Activated CD4-positive, alpha-beta memory T cell treated with anti-CD3 and anti-CD28 coated beads, Interleukin-2, amount 10 ng/mL, durations not matched to agents 7 days and 5 days (primary cell): ENCODE data around the gene SFMBT2. TPM values are rescaled to one million over a fixed set of nuclear protein-coding genes. Genes with fewer than 3 reads are reported as not detected.
A peak's percentile ranks its signal among the peaks of the same experiment; 100 is the strongest.
"Not testable (repeated sequence)": the region's sequence is repeated elsewhere in the genome, so short reads cannot be mapped to it uniquely, and the experiment has no call there.

Experiments used
- CTCF ChIA-PET: fragments of 350-600 bp; sonication (Branson Sonifier 250); formaldehyde crosslinking; loops from one replicate; lab custom pipeline; 2021; ENCODE audit warnings: antibody characterized with exemption, inconsistent platforms; lab: Charles Lee
- POLR2A ChIA-PET: fragments of 350-600 bp; sonication (Branson Sonifier 250); formaldehyde crosslinking; loops from one replicate; lab custom pipeline; 2021; ENCODE audit warnings: antibody characterized with exemption; lab: Charles Lee
- DNase-seq: peaks from one replicate; pipeline ENCODE4 v3.0.0-alpha.2; 2020
- H3K27ac Mint-ChIP-seq: one replicate; pipeline ENCODE4 v1.8.0; 2021; ENCODE audit warnings: mild to moderate bottlenecking, mixed read lengths
- H3K27me3 Mint-ChIP-seq: one replicate; pipeline ENCODE4 v1.8.0; 2021; ENCODE audit warnings: mixed read lengths
- H3K36me3 Mint-ChIP-seq: one replicate; pipeline ENCODE4 v1.8.0; 2021; ENCODE audit warnings: low read depth, mixed read lengths
- H3K4me1 Mint-ChIP-seq: one replicate; pipeline ENCODE4 v1.8.0; 2021; ENCODE audit warnings: mixed read lengths
- H3K4me3 Mint-ChIP-seq: one replicate; pipeline ENCODE4 v1.8.0; 2021; ENCODE audit warnings: mild to moderate bottlenecking, mixed read lengths
- H3K9me3 Mint-ChIP-seq: one replicate; pipeline ENCODE4 v1.8.0; 2021; ENCODE audit warnings: mixed read lengths
- total RNA-seq, 2 experiments: library from RNA; stranded (reverse); gene quantifications; one replicate each; pipeline ENCODE4 v1.2.3, GENCODE V29; 2021

The SFMBT2 gene
- total RNA-seq, 2 experiments from 2014 or later: 25.8 to 27.0 TPM

- peaks cover 53% of the 10 kb centered on the region for H3K36me3 Mint-ChIP-seq
- H3K27ac Mint-ChIP-seq: no peak overlapping the region
- H3K9me3 Mint-ChIP-seq: peaks cover 11% of the 10 kb centered on the region
- no peaks in the 10 kb centered on the region for H3K27me3 Mint-ChIP-seq
- no peak for DNase-seq
- no peaks in the 10 kb centered on the region for H3K4me1 Mint-ChIP-seq
- CTCF ChIA-PET: no interaction called here
- POLR2A ChIA-PET: interaction anchor here (1.4 kb wide), 1 partner anchor 19 kb away, joined by 4 read pairs; no protein-coding TSS in a partner anchor
- no peak overlapping the region for H3K4me3 Mint-ChIP-seq
Observed at GRCh38 chr10:7225133-7225532, 185.7 kb downstream of the SFMBT2 start.

- Mint-ChIP-seq H3K9me3 (peaks cover 3% of the 10 kb centered on the region), H3K36me3 (peaks cover 43% of the 10 kb centered on the region), H3K4me1 (no peaks in the 10 kb centered on the region), H3K27me3 (no peaks in the 10 kb centered on the region), H3K4me3 (no peak overlapping the region), H3K27ac (no peak overlapping the region)
- DNase-seq: no peak
- CTCF ChIA-PET: interaction anchor here (1.3 kb wide), 2 partner anchors 14 to 299 kb away, joined by 3 read pairs; no protein-coding TSS in a partner anchor
- POLR2A ChIA-PET: no interaction called here
Observed at GRCh38 chr10:7218968-7219367, 191.9 kb downstream of the SFMBT2 start.

- H3K27me3 Mint-ChIP-seq, H3K27ac Mint-ChIP-seq, POLR2A ChIA-PET, H3K4me3 Mint-ChIP-seq, CTCF ChIA-PET, H3K4me1 Mint-ChIP-seq, H3K9me3 Mint-ChIP-seq, DNase-seq: not testable (repeated sequence)
- H3K36me3 Mint-ChIP-seq: peaks cover 37% of the 10 kb centered on the region
Observed at GRCh38 chr10:7212696-7213095, 198.1 kb downstream of the SFMBT2 start.

GRCh38 chr10:7211857-7212577 lies 198.8 kb downstream of the SFMBT2 start:
- Mint-ChIP-seq H3K4me1 (peaks cover 2% of the 10 kb centered on the region), H3K36me3 (peaks cover 33% of the 10 kb centered on the region), H3K27me3 (no peaks in the 10 kb centered on the region), H3K9me3 (no peaks in the 10 kb centered on the region), H3K4me3 (no peak overlapping the region), H3K27ac (no peak overlapping the region)
- ChIA-PET CTCF (no interaction called here), POLR2A (no interaction called here)
- DNase-seq: no peak

- peaks cover 31% of the 10 kb centered on the region for H3K36me3 Mint-ChIP-seq
- CTCF ChIA-PET: no interaction called here
- POLR2A ChIA-PET: no interaction called here
- H3K27me3 Mint-ChIP-seq: no peaks in the 10 kb centered on the region
- no peaks in the 10 kb centered on the region for H3K9me3 Mint-ChIP-seq
- no peak overlapping the region for H3K4me3 Mint-ChIP-seq
- H3K4me1 Mint-ChIP-seq: peaks cover 2% of the 10 kb centered on the region
- DNase-seq: no peak
- no peak overlapping the region for H3K27ac Mint-ChIP-seq
Observed at GRCh38 chr10:7210516-7210915, 200.3 kb downstream of the SFMBT2 start.

- no peak overlapping the region for H3K4me3 Mint-ChIP-seq
- H3K27ac Mint-ChIP-seq: no peak overlapping the region
- H3K36me3 Mint-ChIP-seq: peaks cover 32% of the 10 kb centered on the region
- ChIA-PET CTCF (no interaction called here), POLR2A (interaction anchor here (0.8 kb wide), 1 partner anchor 18 kb away, joined by 3 read pairs; no protein-coding TSS in a partner anchor)
- H3K27me3 Mint-ChIP-seq: no peaks in the 10 kb centered on the region
- DNase-seq: no peak
- H3K9me3 Mint-ChIP-seq: no peaks in the 10 kb centered on the region
- peaks cover 2% of the 10 kb centered on the region for H3K4me1 Mint-ChIP-seq
Observed at GRCh38 chr10:7209458-7209857, 201.4 kb downstream of the SFMBT2 start.

GRCh38 chr10:7206412-7207100 lies 204.3 kb downstream of the SFMBT2 start:
- DNase-seq: no peak
- no peaks in the 10 kb centered on the region for H3K9me3 Mint-ChIP-seq
- no peaks in the 10 kb centered on the region for H3K27me3 Mint-ChIP-seq
- H3K4me1 Mint-ChIP-seq: peaks cover 2% of the 10 kb centered on the region
- ChIA-PET CTCF (no interaction called here), POLR2A (no interaction called here)
- peaks cover 33% of the 10 kb centered on the region for H3K36me3 Mint-ChIP-seq
- H3K4me3 Mint-ChIP-seq: no peak overlapping the region
- H3K27ac Mint-ChIP-seq: no peak overlapping the region

GRCh38 chr10:7205656-7206055 lies 205.2 kb downstream of the SFMBT2 start:
- POLR2A ChIA-PET: no interaction called here
- Mint-ChIP-seq H3K36me3 (peaks cover 37% of the 10 kb centered on the region), H3K27me3 (no peaks in the 10 kb centered on the region), H3K27ac (no peak overlapping the region), H3K4me3 (no peak overlapping the region), H3K4me1 (peaks cover 2% of the 10 kb centered on the region), H3K9me3 (no peaks in the 10 kb centered on the region)
- no peak for DNase-seq
- CTCF ChIA-PET: no interaction called here

- Mint-ChIP-seq H3K9me3 (no peaks in the 10 kb centered on the region), H3K27me3 (no peaks in the 10 kb centered on the region), H3K4me3 (no peak overlapping the region), H3K36me3 (peaks cover 52% of the 10 kb centered on the region), H3K27ac (no peak overlapping the region), H3K4me1 (peaks cover 2% of the 10 kb centered on the region)
- CTCF ChIA-PET: no interaction called here
- POLR2A ChIA-PET: no interaction called here
- DNase-seq: no peak
Observed at GRCh38 chr10:7202793-7203355, 208.0 kb downstream of the SFMBT2 start.

- Mint-ChIP-seq H3K36me3 (peaks cover 79% of the 10 kb centered on the region), H3K4me3 (no peak overlapping the region), H3K9me3 (peaks cover 12% of the 10 kb centered on the region), H3K27ac (no peak overlapping the region), H3K4me1 (peaks cover 13% of the 10 kb centered on the region), H3K27me3 (no peaks in the 10 kb centered on the region)
- POLR2A ChIA-PET: interaction anchor here (0.6 kb wide), 1 partner anchor 36 kb away, joined by 3 read pairs; no protein-coding TSS in a partner anchor
- CTCF ChIA-PET: interaction anchor here (1.4 kb wide), 1 partner anchor 49 kb away, joined by 3 read pairs; no protein-coding TSS in a partner anchor
- DNase-seq: no peak
Observed at GRCh38 chr10:7199152-7199760, 211.6 kb downstream of the SFMBT2 start.

- H3K4me1 Mint-ChIP-seq: peaks cover 40% of the 10 kb centered on the region
- no peak overlapping the region for H3K4me3 Mint-ChIP-seq
- ChIA-PET CTCF (no interaction called here), POLR2A (interaction anchor here (0.6 kb wide), 1 partner anchor 144 kb away, joined by 3 read pairs; no protein-coding TSS in a partner anchor)
- peaks cover 12% of the 10 kb centered on the region for H3K9me3 Mint-ChIP-seq
- no peaks in the 10 kb centered on the region for H3K27me3 Mint-ChIP-seq
- H3K27ac Mint-ChIP-seq: peak overlapping the region; percentile 14
- H3K36me3 Mint-ChIP-seq: peaks cover 83% of the 10 kb centered on the region
- DNase-seq: no peak
Observed at GRCh38 chr10:7196284-7196683, 214.6 kb downstream of the SFMBT2 start.

GRCh38 chr10:7195118-7195517 lies 215.7 kb downstream of the SFMBT2 start:
- H3K27ac Mint-ChIP-seq: no peak overlapping the region
- no peak overlapping the region for H3K4me3 Mint-ChIP-seq
- ChIA-PET CTCF (no interaction called here), POLR2A (no interaction called here)
- peaks cover 12% of the 10 kb centered on the region for H3K9me3 Mint-ChIP-seq
- peaks cover 44% of the 10 kb centered on the region for H3K4me1 Mint-ChIP-seq
- no peaks in the 10 kb centered on the region for H3K27me3 Mint-ChIP-seq
- peaks cover 84% of the 10 kb centered on the region for H3K36me3 Mint-ChIP-seq
- DNase-seq: no peak

GRCh38 chr10:7194571-7194970 lies 216.3 kb downstream of the SFMBT2 start:
- Mint-ChIP-seq H3K4me3 (no peak overlapping the region), H3K4me1 (peaks cover 44% of the 10 kb centered on the region), H3K36me3 (peaks cover 79% of the 10 kb centered on the region), H3K27ac (peak overlapping the region; percentile 96), H3K9me3 (peaks cover 12% of the 10 kb centered on the region), H3K27me3 (no peaks in the 10 kb centered on the region)
- DNase-seq: no peak
- ChIA-PET POLR2A (no interaction called here), CTCF (interaction anchor here (0.6 kb wide), 1 partner anchor 182 kb away, joined by 3 read pairs; no protein-coding TSS in a partner anchor)
